H1 (cell line): ENCODE results near the gene PPP2R3B. TPM values are rescaled to one million over a fixed set of nuclear protein-coding genes. Genes with fewer than 3 reads are reported as not detected.

ENCODE experiments used
- BACH1 ChIP-seq: IDR thresholded peaks from 2 replicates; pipeline ENCODE4 v1.6.1; 2012; ENCODE audit warnings: low read length, improper control_type of control experiment
- CTCF ChIP-seq, 3 experiments: IDR thresholded peaks; 1 replicate in 2 of 3; 2 replicates in 1 of 3; pipeline versions ENCODE4 v1.5.1 to v1.6.1; 2011; ENCODE audit warnings: low read length in 3 of 3, mild to moderate bottlenecking in 3 of 3, inconsistent platforms in 2 of 3, low read depth in 1 of 3, moderate library complexity in 1 of 3; ENCODE audit not compliant: insufficient read depth in 1 of 3; ENCODE audit errors: control extremely low read depth in 1 of 3
- GABPA ChIP-seq: IDR thresholded peaks from 2 replicates; pipeline ENCODE4 v1.6.1; 2011; ENCODE audit warnings: mild to moderate bottlenecking, low read length, moderate library complexity, borderline replicate concordance; ENCODE audit not compliant: insufficient read depth
- RAD21 ChIP-seq, 2 experiments: IDR thresholded peaks in 1 of 2; conservative IDR thresholded peaks in 1 of 2; 2 replicates each; pipeline ENCODE4 v1.6.1; 2011; ENCODE audit warnings: low read depth in 2 of 2, low read length in 2 of 2, improper control_type of control experiment in 1 of 2, inconsistent platforms in 1 of 2, mild to moderate bottlenecking in 1 of 2, moderate library complexity in 1 of 2
- TCF12 ChIP-seq: IDR thresholded peaks from 2 replicates; pipeline ENCODE4 v1.6.1; 2011; ENCODE audit warnings: low read depth, mild to moderate bottlenecking, low read length
- polyA plus RNA-seq, 7 experiments: library from polyadenylated mRNA; depleted of rRNA in 3 of 7; stranded (reverse) in 5 of 7; unstranded in 2 of 7; fragments of >200 nt in 5 of 7; fragments of 200-250 nt in 2 of 7; gene quantifications; 1 replicate in 5 of 7; 2 replicates in 1 of 7; 4 replicates in 1 of 7; pipeline versions ENCODE4 v1.2.1 to v1.2.3, GENCODE V29; 2011 to 2013; ENCODE audit warnings: missing spikeins in 2 of 7, mixed read lengths in 2 of 7
- total RNA-seq: library from RNA; stranded (reverse); fragmentation: NEBNext Ultra II Directional; extraction: Animal tissue kit (Norgen Biotek cat#: 25700); gene quantifications from 2 replicates; pipeline ENCODE4 v1.2.1, GENCODE V29; 2021

Gene PPP2R3B
- total and polyA plus RNA-seq, 2 of the 8 experiments (the other 6 are each of a cell fraction or from before 2014, with no cell fraction given) = 47.6 to 86.7 TPM

- TF ChIP-seq CTCF (IDR thresholded peaks at IDR 0.05; ENCODE audit: control extremely low read depth in 1 of 3, insufficient read depth in 1 of 3, low read depth in 1 of 3, low read length in 3 of 3) (no peak), GABPA (no peak), BACH1 (no peak), TCF12 (no peak), RAD21 (IDR thresholded peaks at IDR 0.05 in 1 of 2, conservative IDR thresholded peaks at IDR 0.05 in 1 of 2; ENCODE audit: low read depth in 2 of 2, low read length in 2 of 2) (no peak)
Observed at GRCh38 chrX:387729-388128, 1.0 kb upstream of the PPP2R3B start (continued).
